Islet of Langerhans (tissue), 1 donor: ENCODE results near the gene PRUNE2.

Experiments
- FAIRE-seq: peaks from one replicate; lab custom pipeline; 2011; peaks lifted over from hg19 to GRCh38; lab: Jason Lieb, UNC

PRUNE2 gene

DNA sequence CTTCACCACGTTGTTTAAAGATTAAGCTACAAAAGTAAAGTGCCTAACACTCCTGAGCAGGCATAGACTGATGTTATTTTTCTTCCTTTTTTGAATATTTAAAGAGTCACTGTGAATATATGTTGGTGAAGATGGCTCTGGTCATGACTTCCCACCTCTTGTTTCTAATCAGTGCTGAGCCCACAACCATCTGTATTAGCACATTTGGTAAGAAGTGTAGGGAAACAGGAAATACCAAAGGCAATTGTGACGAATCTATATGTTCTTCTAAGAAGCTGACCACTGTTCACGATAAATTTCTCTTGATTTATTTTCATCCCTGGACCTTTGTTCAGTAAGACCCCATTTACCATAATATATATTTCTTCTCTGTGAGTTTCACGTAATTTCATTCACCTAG, 249.9 kb downstream of the PRUNE2 start:
- FAIRE-seq = no peak

DNA sequence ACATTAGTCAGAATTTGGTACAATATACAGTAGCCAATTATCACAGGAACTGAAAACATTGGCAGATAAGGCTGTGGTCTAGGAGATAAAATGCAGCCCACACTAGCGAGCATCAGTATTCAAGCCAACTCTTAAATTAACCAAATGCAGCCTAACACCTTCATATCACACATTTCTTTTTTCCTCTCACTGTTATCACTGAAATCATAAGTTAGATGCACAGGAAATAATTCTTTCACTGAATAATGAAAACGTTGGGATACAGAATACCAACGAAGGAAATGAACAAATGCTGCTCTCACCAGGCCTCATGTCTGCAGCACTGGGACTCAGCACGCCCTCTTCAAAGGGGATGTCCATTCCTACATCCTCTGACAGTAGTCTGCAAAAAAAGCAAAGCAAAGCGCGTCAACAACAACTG, 250.8 kb downstream of the PRUNE2 start:
- FAIRE-seq = no peak

DNA sequence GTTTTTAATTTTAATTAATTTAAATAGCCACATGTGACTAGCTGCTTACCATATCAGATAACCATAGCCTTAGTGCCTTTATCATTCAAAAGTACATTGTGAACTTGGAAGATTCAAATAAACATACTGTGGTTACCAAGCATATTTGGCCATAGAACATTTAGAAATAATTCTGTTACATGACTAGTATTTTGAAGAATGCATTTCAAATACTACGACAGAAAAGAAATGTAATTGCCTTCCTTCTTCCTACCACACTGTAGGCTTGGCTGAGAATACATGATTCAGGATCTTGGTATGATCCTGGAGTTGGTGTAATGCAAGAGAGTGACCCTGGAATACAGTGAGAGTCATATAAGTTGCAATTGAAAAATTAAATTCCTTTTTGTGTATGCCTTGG, 251.3 kb downstream of the PRUNE2 start:
- no peak for FAIRE-seq

DNA sequence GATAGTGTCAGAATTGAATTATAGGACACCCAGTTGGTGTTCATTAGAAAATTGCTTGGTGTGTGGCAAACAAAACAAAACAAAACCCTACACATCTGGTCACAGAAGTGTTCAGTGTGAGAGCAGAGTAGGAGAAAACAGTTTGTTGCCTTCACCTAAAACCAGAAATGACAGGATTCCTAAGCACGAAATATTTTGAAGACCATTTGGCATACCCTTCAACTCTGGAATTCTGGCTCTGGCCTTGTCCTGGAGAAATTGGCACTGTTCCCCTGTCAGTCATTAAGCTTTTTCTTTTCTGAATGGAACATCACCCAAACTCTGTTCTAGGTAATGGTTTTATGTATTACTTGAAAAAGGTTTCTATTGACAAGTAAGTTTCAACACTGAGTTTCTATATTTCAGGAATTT, 251.9 kb downstream of the PRUNE2 start:
- FAIRE-seq = no peak

DNA sequence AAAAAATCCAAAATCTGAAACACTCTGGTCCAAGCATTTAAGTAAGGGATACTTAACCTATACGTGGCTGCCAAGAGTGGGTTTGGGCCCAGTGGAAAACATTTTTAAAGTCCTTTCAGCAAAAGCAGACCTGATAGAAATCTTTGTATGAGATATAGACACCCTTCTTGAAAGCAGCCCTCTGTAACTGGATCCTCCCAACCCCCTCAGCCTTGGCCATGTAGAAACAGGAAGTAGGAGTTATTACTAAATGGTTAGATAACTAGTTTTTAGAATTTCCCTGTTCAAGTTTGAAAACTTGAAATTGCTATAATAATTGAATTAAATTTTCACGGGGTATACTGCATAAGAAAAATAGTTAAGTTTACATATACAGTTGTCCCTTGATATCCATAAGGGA, 253.0 kb downstream of the PRUNE2 start:
- no peak for FAIRE-seq

DNA sequence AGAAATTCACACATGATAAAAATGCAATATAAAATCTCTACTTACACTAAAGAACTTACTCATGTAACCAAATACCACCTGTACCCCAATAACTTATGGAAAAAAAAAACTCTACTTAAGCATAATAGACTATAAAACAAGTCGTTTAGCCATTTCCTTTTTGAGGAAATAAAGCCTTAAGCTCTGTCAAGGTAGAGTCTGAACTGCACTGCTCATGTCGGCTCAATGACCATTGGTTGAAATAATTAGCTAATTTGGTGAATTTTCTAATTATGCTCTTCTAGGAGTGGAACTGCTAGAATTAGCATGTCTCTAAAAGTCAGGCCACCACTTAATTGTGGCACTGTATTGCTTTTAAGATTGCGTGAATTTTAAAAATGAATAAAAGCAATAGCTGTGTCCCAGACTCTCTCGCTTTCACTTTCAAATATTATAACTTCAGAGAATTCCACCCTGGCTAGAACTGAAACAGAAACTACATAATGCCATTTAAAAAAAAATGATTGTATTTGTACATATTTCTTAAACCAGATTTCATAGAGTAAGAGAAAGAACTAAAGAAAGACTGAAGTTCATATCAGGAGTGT, 254.7 kb downstream of the PRUNE2 start:
- peak; percentile 75 for FAIRE-seq

DNA sequence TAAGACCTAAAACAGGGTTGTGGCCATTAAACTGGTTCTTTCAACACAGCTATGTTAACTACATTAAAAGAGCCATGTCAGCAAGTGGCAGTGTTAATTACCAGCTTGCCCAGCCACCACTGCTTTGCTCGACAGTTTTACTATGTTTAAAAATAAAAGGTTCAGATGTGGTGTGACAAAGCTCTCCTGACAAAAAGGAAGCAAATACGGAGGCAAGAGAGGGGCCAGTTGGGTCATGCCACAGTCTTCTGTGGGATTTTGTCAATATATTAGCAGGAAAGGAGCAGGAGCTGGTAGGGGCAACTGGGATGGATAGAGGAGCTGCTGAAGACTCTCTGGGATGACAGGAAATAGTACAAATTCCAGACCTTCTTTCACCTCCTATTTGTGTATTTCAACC, 255.2 kb downstream of the PRUNE2 start:
- FAIRE-seq = peak; percentile 90

DNA sequence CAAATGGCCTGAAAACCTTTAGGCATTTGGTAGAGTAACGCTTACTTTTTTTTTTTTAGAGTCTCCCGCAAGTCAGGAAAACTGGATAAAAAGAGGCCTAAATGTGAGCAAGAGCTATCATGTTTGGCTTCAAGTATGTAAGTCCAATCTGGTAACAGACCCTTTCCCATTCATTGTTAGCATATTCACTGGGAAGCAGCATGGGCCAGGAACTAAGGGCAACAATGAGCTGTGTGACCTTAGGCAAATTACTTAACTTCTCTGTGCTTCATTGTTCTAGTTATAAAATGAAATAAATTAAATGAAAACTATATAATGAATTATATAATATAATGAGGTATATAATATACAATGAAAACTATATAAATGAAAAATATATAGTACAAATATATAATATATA, 256.0 kb downstream of the PRUNE2 start:
- FAIRE-seq = no peak

DNA sequence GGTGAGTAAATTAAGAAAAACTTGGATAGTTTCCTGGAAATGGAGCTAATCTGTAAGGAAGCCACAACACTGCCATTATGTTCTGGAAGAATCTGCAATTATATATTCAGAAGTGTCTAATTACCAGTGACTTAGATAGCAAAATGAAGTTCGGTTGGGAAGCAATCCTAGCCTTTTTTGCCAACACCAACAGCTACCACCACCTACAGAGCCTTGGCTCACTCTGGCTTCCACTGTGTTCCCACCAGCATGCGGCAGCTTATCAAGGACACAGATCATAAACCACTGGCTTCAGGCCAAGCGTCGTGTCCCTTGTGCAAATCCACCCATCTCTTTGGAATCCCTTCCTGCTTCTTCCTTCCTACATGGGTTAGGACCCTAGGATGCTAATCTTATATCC, 259.7 kb downstream of the PRUNE2 start:
- FAIRE-seq = no peak

DNA sequence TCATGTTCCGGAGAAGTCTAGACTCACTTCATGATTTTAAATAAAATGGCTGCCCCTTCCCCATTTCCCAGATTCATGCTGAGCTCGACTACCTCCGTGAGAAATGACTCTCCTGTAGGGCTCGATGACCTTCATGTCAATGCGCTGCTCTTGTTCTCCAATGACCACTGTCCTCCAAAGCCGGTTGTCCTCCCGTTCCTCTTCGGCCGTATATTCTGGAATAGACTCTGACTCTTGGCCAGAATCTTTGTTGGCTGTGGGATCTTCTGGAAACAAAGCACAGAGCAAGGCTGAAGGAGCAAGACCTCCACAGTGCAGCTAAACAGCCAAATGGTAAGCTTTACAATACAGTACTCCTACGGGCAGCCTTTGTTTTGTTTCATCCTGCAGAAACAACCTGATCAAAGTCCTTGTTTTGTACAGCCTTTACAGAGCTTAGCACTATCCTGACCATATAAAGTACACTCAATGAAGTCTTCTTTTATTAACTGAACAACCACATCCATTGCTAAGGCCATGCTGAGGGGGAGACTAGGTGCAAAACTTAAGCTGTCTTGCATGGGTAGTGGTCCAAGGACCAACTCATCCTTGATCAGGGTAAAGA, 261.2 kb downstream of the PRUNE2 start:
- no peak for FAIRE-seq

DNA sequence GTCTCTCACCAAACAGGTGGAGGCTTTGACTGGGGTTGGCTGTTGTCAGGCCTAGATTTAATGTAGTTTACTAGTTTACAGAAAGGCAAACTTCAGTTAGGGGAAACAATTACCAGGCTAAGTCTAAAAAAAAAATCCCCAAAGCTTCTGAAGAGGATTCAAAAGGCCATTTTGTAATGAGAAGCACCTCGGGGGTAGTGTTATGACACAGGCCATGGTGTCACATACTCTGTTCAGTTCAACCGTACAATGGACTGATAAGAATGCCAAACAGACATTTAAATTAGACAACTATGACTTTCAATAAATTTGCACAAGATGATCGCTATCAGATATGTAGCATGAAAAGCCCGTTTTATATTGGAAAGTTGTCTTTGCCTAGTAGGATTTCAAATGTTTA, 261.7 kb downstream of the PRUNE2 start:
- no peak for FAIRE-seq

DNA sequence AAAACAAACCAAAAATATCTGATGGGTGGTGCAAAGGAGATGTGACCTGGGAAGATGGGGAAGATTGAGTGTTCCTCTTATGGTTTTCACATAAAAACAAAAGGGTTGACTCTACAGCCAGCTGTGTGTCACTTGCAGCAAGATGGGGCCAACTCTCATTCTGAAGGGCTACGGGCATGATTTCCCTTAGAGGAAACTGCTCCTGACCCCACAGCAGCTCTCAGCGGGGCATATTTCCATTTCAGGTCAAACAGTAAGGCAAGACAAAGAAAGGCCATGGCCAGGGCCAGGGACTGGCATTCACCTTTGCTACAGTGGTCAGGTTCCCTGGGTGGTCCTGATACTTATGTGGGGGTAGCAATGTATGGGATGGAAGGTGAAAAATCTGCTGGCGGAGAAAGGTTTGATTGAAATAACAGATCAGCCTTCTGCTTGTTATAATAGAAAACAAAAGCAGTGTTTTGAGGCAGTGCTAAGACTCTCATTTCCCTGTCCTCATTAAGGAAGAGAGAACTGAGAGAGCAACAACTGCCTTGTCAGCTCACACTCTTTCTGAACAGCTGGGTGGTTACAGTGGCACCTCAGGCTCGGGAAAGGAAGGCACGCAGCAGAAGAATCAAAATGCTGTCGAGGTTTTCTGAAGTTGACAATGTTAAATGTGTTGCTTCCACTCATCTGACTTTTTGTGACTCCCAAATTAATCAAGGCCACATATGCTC, 262.4 kb downstream of the PRUNE2 start:
- no peak for FAIRE-seq

DNA sequence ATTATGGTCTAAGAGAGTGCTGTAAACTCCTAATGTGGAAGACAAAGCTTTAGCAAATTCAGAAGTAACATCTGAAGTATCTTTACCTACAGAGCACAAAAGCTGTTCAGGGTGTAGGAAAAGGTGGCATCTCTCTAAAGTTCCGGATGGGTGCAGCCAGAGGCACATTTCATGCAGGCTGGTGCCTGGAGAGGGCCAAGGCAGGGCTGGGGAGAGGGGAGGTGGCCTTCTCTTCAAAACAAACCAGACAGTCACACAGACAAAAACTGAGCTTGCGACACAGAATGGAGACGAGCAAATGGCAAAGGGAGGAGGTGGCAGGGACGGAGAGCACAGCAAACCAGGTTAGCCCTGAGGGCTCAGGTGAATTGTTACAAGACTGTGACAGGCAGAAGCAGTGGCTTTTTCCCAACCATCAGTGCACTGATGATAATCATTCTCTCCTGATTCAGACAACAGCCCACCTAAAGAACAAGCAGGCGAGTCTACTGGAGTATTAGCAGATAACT, 263.2 kb downstream of the PRUNE2 start:
- no peak for FAIRE-seq

DNA sequence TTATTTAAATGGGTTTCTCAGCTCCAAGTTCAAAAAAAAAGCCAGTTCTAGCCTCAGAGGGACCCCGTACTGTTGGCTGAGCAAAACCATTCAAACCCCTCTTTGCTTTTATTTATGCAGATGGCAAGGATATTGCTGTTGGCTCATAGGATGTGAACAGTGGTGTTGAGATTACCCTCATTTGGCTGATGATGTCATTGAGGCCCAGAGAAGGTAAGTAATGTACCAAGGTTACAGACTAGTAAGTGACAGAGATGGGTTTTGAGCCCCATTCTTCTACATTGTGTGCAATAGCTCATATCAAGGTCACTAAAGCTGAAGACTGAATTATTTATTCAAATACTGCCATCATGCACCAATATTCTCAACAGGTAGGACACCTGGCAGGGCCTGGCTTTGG, 263.8 kb downstream of the PRUNE2 start:
- no peak for FAIRE-seq

DNA sequence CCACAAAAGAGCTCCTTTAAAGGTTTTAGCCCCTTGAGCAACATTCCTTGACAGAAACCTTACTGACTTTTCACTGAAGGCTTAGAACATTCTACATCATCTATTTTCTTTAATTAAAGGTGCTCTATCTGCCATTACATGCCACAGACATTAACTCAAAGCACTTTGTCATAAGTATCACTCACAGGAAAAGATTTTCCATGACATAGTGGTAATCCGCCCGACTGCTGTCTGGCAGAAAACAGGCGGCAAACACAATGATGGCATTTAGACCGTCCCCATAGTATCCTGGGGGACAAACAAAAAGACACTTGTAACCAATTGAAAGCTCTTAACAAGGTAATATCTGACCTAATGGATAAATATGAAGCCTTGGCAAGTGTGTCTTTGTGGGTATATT, 267.9 kb downstream of the PRUNE2 start:
- no peak for FAIRE-seq

DNA sequence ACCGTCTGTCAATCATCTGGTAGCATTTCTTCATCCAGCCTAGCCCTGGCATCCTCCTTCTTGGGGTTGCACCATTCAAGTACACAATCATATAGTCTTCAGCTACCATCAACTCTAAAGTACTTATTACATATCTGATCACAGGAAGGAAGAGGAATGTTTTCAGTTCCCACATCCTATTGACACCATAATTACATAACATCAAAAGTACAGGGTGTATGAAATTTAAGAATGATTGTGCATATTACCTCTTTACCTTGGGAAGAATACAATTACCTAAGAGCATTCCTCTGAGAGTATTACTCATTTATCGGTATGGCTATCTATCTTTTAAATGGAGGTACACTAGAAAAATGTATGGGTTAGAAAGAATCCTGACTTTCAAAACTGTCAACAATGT, 268.5 kb downstream of the PRUNE2 start:
- FAIRE-seq = no peak

DNA sequence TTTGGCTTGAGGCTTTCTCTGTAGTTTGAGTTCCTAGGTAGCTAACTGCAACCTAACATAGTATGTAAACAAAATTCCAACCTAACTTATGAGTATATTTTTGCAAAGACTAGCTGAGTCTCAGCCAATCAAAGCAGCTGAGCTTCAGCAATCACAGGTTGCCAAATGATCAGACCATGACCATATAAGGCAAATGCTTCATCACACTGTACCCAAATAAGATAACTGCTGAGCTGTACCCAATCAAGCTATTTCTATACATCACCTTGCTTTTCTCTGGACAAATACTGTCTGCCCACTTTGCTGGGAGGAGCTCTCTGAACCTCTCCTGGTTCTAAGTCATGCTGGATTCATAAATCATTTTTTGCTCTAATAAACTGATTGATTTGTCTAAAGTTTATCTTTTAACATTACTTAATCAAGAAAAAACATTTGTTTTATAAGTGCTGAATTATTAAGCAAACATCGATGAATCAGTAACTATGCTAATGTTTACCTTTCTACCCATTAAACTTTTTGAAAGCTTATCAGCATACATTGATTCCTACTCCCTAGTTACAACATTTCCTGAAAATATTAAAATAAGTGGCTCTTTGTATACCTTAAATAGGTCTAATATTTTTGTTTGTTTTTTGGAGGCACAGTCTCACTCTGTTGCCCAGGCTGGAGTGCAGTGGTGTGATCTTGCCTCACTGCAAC, 271.4 kb downstream of the PRUNE2 start:
- FAIRE-seq = peak; percentile 97

DNA sequence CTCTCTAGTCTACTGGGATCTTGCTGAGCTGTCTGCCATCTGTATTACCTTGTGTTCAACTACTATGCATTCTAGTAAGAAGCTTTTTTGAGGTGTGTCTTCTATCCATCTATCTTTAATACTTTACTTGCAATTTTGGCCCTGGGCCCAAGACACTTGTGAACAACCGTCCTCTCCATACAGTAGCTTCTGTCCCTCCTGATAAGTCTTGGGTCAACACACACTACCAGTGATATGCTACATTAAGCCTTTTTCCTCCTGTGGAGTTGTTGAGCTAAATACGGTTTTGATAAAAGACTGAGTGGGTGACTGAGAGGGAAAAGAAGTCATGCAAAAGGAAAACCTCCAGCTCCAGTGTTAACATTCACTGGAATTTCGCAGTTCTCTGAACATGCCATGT, 275.0 kb downstream of the PRUNE2 start:
- no peak for FAIRE-seq

DNA sequence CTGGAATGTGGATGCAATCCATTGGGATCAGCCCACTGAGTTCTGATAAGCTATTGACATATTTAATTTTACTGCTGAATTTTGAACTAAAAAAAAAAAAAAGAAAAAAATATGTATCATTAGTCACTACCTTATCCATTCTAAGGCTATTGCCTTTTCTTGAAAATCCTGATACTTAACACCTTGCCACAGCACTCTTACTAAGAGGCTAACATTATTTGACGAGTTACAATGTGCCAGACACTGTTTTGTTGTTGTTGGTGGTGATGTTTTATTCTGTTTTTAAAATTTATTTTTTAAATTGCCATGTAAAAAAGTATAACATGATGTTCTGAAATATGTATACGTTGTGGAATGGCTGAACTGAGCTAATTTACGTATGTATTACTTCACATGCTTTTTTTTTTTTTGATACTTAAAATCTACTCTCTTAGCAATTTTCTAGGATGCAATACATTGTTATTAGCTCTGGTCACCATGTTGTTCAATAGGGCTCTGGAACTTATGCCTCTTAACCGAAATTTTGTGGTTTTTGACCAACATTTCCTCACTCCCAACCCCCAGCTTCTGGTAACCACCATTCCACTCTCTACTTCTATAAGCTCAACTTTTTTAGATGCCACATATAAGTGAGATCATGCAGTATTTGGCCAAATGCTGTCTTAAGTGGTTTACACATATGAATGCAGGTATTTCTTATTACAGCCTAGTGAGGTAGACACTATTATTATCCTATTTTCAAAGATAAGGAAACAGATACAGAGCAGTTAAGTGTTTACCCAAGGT, 276.5 kb downstream of the PRUNE2 start:
- FAIRE-seq = no peak

DNA sequence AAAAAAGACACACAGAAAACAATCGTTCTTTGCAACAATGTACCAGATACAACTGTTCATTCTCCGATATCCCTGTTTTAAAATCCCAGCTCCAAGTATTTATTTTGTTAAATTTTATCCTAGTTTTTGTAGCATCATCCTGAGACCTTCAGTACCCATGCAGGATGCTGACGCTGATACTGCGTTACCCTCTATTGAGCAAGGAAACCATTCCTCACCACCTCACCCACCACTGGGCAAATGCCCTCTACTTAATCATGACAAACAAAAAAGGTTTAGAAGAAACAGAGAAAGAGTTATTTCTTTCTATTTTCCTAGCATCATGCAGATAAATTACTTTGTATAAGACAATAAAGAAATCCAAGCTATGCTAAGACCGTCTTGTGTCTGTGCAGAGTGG, 277.8 kb downstream of the PRUNE2 start:
- no peak for FAIRE-seq

DNA sequence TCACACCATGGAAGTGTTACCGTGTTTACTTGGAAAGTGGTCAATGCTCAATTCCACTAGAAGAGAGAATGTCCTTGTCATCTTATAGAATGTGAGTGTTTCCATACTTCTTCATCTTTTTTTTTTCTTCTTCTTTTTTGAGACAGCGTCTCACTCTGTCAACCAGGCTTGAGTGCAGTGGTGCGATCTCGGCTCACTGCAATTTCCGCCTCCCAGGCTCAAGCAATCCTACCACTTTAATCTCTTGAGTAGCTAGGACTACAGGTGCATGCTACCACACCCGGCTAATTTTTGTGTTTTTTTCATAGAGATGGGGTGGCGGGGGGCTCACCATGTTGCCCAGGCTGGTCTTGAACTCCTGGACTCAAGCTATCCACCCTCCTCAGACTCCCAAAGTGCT, 278.9 kb downstream of the PRUNE2 start:
- no peak for FAIRE-seq

DNA sequence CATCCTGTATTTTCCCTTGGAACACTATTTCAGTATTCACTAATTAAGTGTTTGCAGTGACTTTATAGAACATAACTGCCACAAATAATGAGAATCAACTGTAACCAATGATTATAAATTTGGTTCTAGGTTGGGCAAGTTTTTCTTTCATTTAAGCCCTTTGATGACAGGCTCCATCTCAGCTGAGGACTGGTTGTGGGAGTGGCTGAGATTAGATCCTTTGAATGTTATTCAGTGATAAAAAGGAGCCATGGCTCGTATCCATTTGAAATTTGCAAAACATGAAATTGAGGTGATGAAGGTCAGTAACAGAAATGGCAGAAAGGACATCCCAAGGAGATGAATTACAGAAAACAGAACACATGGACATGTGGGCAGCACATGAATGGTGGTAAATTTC, 279.8 kb downstream of the PRUNE2 start:
- FAIRE-seq = no peak
